Keratinocyte (primary cell): ENCODE measurements around the gene PPAT. TPM values are rescaled to one million over a fixed set of nuclear protein-coding genes. Genes with fewer than 3 reads are reported as not detected.

Source experiments
- DNase-seq: peaks from one replicate; pipeline ENCODE4 v3.0.0-alpha.2; 2011; ENCODE audit warnings: low read depth, missing footprints, low spot score
- FAIRE-seq: peaks from 2 replicates; lab custom pipeline; 2011; peaks lifted over from hg19 to GRCh38; lab: Jason Lieb, UNC
- H2AFZ ChIP-seq: 2 replicates; pipeline ENCODE4 v1.6.0; 2012; ENCODE audit warnings: low read length, control low read depth, inconsistent platforms; ENCODE audit not compliant: control insufficient read depth
- H3K27ac ChIP-seq: 2 replicates; pipeline ENCODE4 v1.5.1; 2011; ENCODE audit warnings: low read length; ENCODE audit not compliant: control insufficient read depth, insufficient read depth
- H3K27me3 ChIP-seq: 3 replicates; pipeline ENCODE4 v1.6.0; 2011; ENCODE audit warnings: low read length; ENCODE audit not compliant: control insufficient read depth, insufficient read depth; ENCODE audit errors: extremely low read depth
- H3K36me3 ChIP-seq, 2 experiments: 2 replicates in 1 of 2; 3 replicates in 1 of 2; pipeline ENCODE4 v1.5.1; 2011; ENCODE audit warnings: low read length in 2 of 2, mild to moderate bottlenecking in 1 of 2; ENCODE audit not compliant: control insufficient read depth in 2 of 2, insufficient read depth in 2 of 2; ENCODE audit errors: extremely low read depth in 1 of 2
- H3K4me1 ChIP-seq: 3 replicates; pipeline ENCODE4 v1.5.1; 2011; ENCODE audit warnings: low read length; ENCODE audit not compliant: control insufficient read depth, insufficient read depth; ENCODE audit errors: extremely low read depth
- H3K4me2 ChIP-seq: 3 replicates; pipeline ENCODE4 v1.6.0; 2011; ENCODE audit warnings: low read depth, low read length; ENCODE audit not compliant: control insufficient read depth, insufficient read depth; ENCODE audit errors: extremely low read depth
- H3K4me3 ChIP-seq, 3 experiments: fragments of 200-600 bp in 1 of 3; sonication (generic) in 1 of 3; 2 replicates in 2 of 3; 3 replicates in 1 of 3; pipeline ENCODE4 v1.5.1; 2011 to 2016; ENCODE audit warnings: low read length in 3 of 3, mild to moderate bottlenecking in 3 of 3, control low read depth in 2 of 3, inconsistent platforms in 1 of 3, low read depth in 1 of 3, mixed read lengths in 1 of 3, mixed run types in 1 of 3, moderate library complexity in 1 of 3; ENCODE audit not compliant: control insufficient read depth in 2 of 3, insufficient read depth in 2 of 3; ENCODE audit errors: extremely low read depth in 1 of 3
- H3K79me2 ChIP-seq: 2 replicates; pipeline ENCODE4 v1.6.0; 2012; ENCODE audit warnings: low read length; ENCODE audit not compliant: control insufficient read depth, insufficient read depth
- H3K9ac ChIP-seq: 3 replicates; pipeline ENCODE4 v1.6.0; 2011; ENCODE audit warnings: low read length; ENCODE audit not compliant: control insufficient read depth, insufficient read depth; ENCODE audit errors: extremely low read depth
- H3K9me1 ChIP-seq: 3 replicates; pipeline ENCODE4 v1.6.0; 2011; ENCODE audit warnings: low read length; ENCODE audit not compliant: control insufficient read depth, insufficient read depth; ENCODE audit errors: extremely low read depth
- H3K9me3 ChIP-seq: 2 replicates; pipeline ENCODE4 v1.5.1; 2012; ENCODE audit warnings: low read depth, low read length; ENCODE audit not compliant: control insufficient read depth
- H4K20me1 ChIP-seq: 3 replicates; pipeline ENCODE4 v1.6.0; 2011; ENCODE audit warnings: low read length; ENCODE audit not compliant: control insufficient read depth, insufficient read depth; ENCODE audit errors: extremely low read depth
- EZH2 ChIP-seq: IDR thresholded peaks from one replicate; pipeline ENCODE4 v1.6.1; 2012; ENCODE audit warnings: inconsistent platforms, mild to moderate bottlenecking, low read length, moderate library complexity
- dilution Hi-C: fragments of 300-500 bp; cut with MboI; formaldehyde crosslinking; loops from one replicate; pipeline ENCODE4 v1.7.0; 2020; ENCODE audit warnings: low sequenced_read_pairs; ENCODE audit not compliant: extremely low pct_ligation_motif_present
- polyA plus RNA-seq, 5 experiments: library from polyadenylated mRNA; depleted of rRNA in 3 of 5; stranded (reverse) in 3 of 5; stranded (forward) in 1 of 5; unstranded in 1 of 5; fragments of >200 nt; gene quantifications; 1 replicate in 1 of 5; 2 replicates in 3 of 5; 3 replicates in 1 of 5; pipeline versions ENCODE4 v1.2.1 to v1.2.3, GENCODE V29; 2011 to 2012; ENCODE audit warnings: missing spikeins in 2 of 5, low read depth in 1 of 5, low replicate concordance in 1 of 5
- TF ChIP-seq, protein P1 (sequence below), 3 experiments: IDR thresholded peaks in 1 of 3; conservative IDR thresholded peaks in 1 of 3; optimal IDR thresholded peaks in 1 of 3; 2 replicates in 2 of 3; 3 replicates in 1 of 3; pipeline versions ENCODE3 to v1.5.1; 2011; ENCODE audit warnings: low read length in 3 of 3, mild to moderate bottlenecking in 3 of 3, moderate library complexity in 2 of 3, control low read depth in 1 of 3, inconsistent platforms in 1 of 3; ENCODE audit not compliant: insufficient read depth in 2 of 3; ENCODE audit errors: extremely low read depth in 1 of 3

The PPAT gene
- polyA plus RNA-seq, 1 donor (not counting 4 experiments of a cell fraction or from before 2014, with no cell fraction given): 24.9 TPM

GRCh38 chr4:56465599-56466295 is 30.3 kb upstream of the PPAT start:
- TF ChIP-seq EZH2: no peak
- TF ChIP-seq, protein P1, sequence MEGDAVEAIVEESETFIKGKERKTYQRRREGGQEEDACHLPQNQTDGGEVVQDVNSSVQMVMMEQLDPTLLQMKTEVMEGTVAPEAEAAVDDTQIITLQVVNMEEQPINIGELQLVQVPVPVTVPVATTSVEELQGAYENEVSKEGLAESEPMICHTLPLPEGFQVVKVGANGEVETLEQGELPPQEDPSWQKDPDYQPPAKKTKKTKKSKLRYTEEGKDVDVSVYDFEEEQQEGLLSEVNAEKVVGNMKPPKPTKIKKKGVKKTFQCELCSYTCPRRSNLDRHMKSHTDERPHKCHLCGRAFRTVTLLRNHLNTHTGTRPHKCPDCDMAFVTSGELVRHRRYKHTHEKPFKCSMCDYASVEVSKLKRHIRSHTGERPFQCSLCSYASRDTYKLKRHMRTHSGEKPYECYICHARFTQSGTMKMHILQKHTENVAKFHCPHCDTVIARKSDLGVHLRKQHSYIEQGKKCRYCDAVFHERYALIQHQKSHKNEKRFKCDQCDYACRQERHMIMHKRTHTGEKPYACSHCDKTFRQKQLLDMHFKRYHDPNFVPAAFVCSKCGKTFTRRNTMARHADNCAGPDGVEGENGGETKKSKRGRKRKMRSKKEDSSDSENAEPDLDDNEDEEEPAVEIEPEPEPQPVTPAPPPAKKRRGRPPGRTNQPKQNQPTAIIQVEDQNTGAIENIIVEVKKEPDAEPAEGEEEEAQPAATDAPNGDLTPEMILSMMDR (optimal IDR thresholded peaks at IDR 0.05 in 1 of 3, IDR thresholded peaks at IDR 0.05 in 1 of 3, conservative IDR thresholded peaks at IDR 0.05 in 1 of 3; ENCODE audit: extremely low read depth in 1 of 3, insufficient read depth in 2 of 3, low read length in 3 of 3): no peak
- Histone ChIP-seq H3K9me1 (no peaks in the 10 kb centered on the region), H3K4me3 (peak overlapping the region; percentile 79 to 99 (median 90)), H3K36me3 (peaks cover 2 to 7% of the 10 kb centered on the region in 2 experiments), H3K4me1 (peaks cover 15% of the 10 kb centered on the region), H3K9me3 (no peaks in the 10 kb centered on the region), H3K27me3 (no peaks in the 10 kb centered on the region), H2AFZ (no peak overlapping the region), H3K4me2 (peak overlapping the region; percentile 87), H3K9ac (peak overlapping the region; percentile 99), H3K79me2 (peaks cover 67% of the 10 kb centered on the region), H3K27ac (peak overlapping the region; percentile 99), H4K20me1 (peaks cover 4% of the 10 kb centered on the region)
- no peak for DNase-seq
- dilution Hi-C loops: no loop called here
- FAIRE-seq: peak; percentile 5

DNA sequence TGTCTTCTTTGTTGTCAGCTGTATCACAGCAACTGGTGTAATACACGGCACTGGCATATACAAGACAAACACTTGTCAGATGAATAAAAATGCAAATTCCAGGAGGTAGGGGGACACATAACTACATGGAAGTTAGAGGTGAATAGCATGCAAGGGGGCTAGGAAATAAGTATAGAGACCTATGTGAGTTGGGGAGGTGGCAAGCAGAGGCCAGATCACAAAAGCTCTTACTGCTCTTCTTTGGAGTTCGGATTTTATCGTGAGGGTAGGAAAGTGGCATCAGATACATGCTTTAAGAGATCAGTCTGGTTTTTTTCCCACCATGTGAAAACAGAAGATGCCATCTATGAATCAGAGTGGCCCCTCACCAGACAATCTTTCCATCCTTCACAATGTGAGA is 29.2 kb upstream of the PPAT start:
- H2AFZ ChIP-seq: no peak overlapping the region
- H3K27me3 ChIP-seq: no peaks in the 10 kb centered on the region
- TF ChIP-seq, protein P1 (optimal IDR thresholded peaks at IDR 0.05 in 1 of 3, IDR thresholded peaks at IDR 0.05 in 1 of 3, conservative IDR thresholded peaks at IDR 0.05 in 1 of 3; ENCODE audit: extremely low read depth in 1 of 3, insufficient read depth in 2 of 3, low read length in 3 of 3): no peak
- TF ChIP-seq EZH2: no peak
- peak overlapping the region in 1 of 3 experiments; percentile 5 for H3K4me3 ChIP-seq
- no peaks in the 10 kb centered on the region for H3K9me1 ChIP-seq
- no peaks in the 10 kb centered on the region for H3K9me3 ChIP-seq
- peak overlapping the region; percentile 38 for H3K4me2 ChIP-seq
- H3K27ac ChIP-seq: no peak overlapping the region
- H3K4me1 ChIP-seq: peaks cover 20% of the 10 kb centered on the region
- peaks cover 4% of the 10 kb centered on the region for H4K20me1 ChIP-seq
- H3K79me2 ChIP-seq: peaks cover 56% of the 10 kb centered on the region
- H3K36me3 ChIP-seq: peaks cover 4 to 10% of the 10 kb centered on the region in 2 experiments
- FAIRE-seq: no peak
- no peak for DNase-seq
- dilution Hi-C loops: no loop called here
- H3K9ac ChIP-seq: no peak overlapping the region
